K562 (cell line): ENCODE data around the gene MGAT1. TPM values are rescaled to one million over a fixed set of nuclear protein-coding genes. Genes with fewer than 3 reads are reported as not detected.

ENCODE experiments used
- ATF1 ChIP-seq, 2 experiments: fragments of 450-650 bp in 1 of 2; IDR thresholded peaks; 2 replicates each; pipeline ENCODE4 v1.6.1; 2016; ENCODE audit warnings: missing compliant biosample characterization in 1 of 2, missing genetic modification characterization in 1 of 2
- BRD4 ChIP-seq: fragments of 200-600 bp; sonication (generic); IDR thresholded peaks from 2 replicates; pipeline ENCODE4 v1.6.1; 2017; ENCODE audit warnings: inconsistent platforms
- CBFA2T2 ChIP-seq: fragments of 450-650 bp; conservative IDR thresholded peaks from 2 replicates; pipeline ENCODE4 v1.6.1; 2017; ENCODE audit warnings: mild to moderate bottlenecking
- FOXA3 ChIP-seq, 2 experiments: fragments of 450-650 bp in 1 of 2; sonication (generic) in 1 of 2; formaldehyde crosslinking; IDR thresholded peaks in 1 of 2; conservative IDR thresholded peaks in 1 of 2; 2 replicates each; pipeline versions ENCODE4 v1.4.0 to v1.8.0; 2020 to 2022; ENCODE audit warnings: mild to moderate bottlenecking in 2 of 2, missing genetic modification reagents in 1 of 2
- GABPB2 ChIP-seq: fragments of 250-450 bp; sonication (Bioruptor Pico); conservative IDR thresholded peaks from 2 replicates; pipeline ENCODE4 v1.5.1; 2021; ENCODE audit warnings: mild to moderate bottlenecking
- ILK ChIP-seq: fragments of 450-650 bp; IDR thresholded peaks from 2 replicates; pipeline ENCODE4 v1.6.1; 2016; ENCODE audit warnings: missing genetic modification characterization, low read depth, mild to moderate bottlenecking, missing compliant biosample characterization, moderate library complexity, borderline replicate concordance
- MAFK ChIP-seq: IDR thresholded peaks from 2 replicates; pipeline ENCODE4 v1.6.1; 2011; ENCODE audit warnings: low read length, improper control_type of control experiment
- MBD2 ChIP-seq: sonication (generic); IDR thresholded peaks from 2 replicates; pipeline ENCODE4 v1.6.1; 2016; ENCODE audit warnings: low read depth, borderline replicate concordance
- NFATC3 ChIP-seq: fragments of 450-650 bp; IDR thresholded peaks from 2 replicates; pipeline ENCODE4 v1.6.1; 2017; ENCODE audit warnings: mild to moderate bottlenecking
- PRPF4 ChIP-seq: fragments of 200-400 bp; formaldehyde crosslinking; IDR thresholded peaks from one replicate; pipeline ENCODE4 v1.6.1; 2017; ENCODE audit warnings: low read length, low read depth, mild to moderate bottlenecking; ENCODE audit not compliant: insufficient read depth, poor library complexity, severe bottlenecking
- RERE ChIP-seq: sonication (generic); formaldehyde crosslinking; IDR thresholded peaks from 2 replicates; pipeline ENCODE4 v1.8.0; 2023; ENCODE audit warnings: missing genetic modification reagents, mild to moderate bottlenecking, borderline replicate concordance
- RNF219 ChIP-seq: fragments of 250-450 bp; sonication (Bioruptor Pico); IDR thresholded peaks from 2 replicates; pipeline ENCODE4 v1.5.0; 2022; ENCODE audit warnings: mild to moderate bottlenecking
- SMARCB1 ChIP-seq: IDR thresholded peaks from 2 replicates; pipeline ENCODE4 v1.6.1; 2011; ENCODE audit warnings: improper control_type of control experiment, low read depth; ENCODE audit not compliant: insufficient read length
- polyA plus RNA-seq, 8 experiments: library from polyadenylated mRNA; depleted of rRNA in 4 of 8; stranded (reverse) in 5 of 8; unstranded in 3 of 8; fragments of >200 nt; fragmentation: Nextera tagmentation in 2 of 8; fragmentation: Illumina TruSeq in 1 of 8; extraction: Ambion mirVana in 2 of 8; extraction: Trizol in 1 of 8; gene quantifications; 2 replicates each; pipeline versions ENCODE4 v1.2.1 to v1.2.3, GENCODE V29; 2011 to 2014; ENCODE audit warnings: inconsistent platforms in 1 of 8, missing spikeins in 1 of 8
- total RNA-seq, 7 experiments: library from RNA; depleted of rRNA in 6 of 7; stranded (reverse); fragments of >200 nt in 6 of 7; fragmentation: Illumina TruSeq in 2 of 7; extraction: Trizol in 2 of 7; gene quantifications; 2 replicates each; pipeline versions ENCODE4 v1.2.1 to v1.2.3, GENCODE V29; 2011 to 2021; ENCODE audit warnings: low replicate concordance in 1 of 7

Gene MGAT1
- total and polyA plus RNA-seq, 9 of the 15 experiments (the other 6 are each of a cell fraction or from before 2014, with no cell fraction given) = 3.9 to 82.7 (median 44.5) TPM

DNA sequence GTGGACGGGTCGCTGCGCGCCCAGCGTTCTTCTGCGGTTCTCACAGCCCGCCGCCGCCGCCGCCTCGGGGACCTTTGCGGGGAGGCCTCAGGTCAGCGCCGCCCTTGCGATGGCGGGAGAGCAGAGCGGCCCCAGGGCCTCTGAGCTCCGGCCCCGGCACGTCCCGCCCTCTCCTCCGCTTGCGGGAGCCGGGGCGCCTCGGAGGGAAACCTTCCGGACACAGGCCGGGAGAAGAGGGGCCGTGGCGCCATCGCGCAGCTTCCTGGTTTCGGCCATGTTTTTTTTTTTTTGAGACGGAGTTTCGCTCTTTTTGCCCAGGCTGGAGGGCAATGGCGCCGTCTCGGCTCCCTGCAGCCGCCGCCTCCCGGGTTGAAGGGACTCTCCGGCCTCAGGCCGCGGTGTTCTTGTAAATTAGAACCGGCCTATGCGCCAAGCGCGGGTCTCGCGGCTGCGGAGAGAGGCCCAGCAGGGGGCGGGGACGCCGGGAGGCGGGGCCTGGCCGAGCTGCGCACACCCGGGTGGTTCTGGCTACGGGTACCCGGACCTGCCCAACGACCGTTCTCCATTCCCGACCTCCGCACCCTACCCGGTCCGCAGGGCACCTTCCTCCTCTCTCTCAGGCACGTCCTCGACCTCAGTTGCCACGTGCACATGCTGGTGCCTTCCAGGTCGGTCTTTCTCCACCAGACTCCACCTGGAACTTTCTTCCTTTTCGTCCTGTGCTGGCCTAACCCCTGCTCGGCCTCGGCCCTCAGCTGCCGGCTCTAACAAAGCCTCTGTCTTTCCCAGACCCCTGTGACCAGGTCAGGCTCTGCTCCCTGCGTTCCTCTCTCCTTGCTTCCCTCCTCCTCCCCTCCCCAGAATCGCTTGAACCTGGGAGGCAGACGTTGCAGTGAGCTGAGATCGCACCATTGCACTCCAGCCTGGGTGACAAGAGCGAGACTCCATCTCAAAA is 28.8 kb upstream of the MGAT1 start (continued):
- TF ChIP-seq ATF1 (CRISPR knock-in tag; IDR thresholded peaks at IDR 0.05) (no peak), ATF1 (tag; IDR thresholded peaks at IDR 0.05) (no peak; the same call in none of the 2 replicates), CBFA2T2 (no peak), PRPF4 (no peak), SMARCB1 (no peak), NFATC3 (no peak), GABPB2 (CRISPR knock-in tag) (no peak), RERE (CRISPR knock-in tag) (no peak), RNF219 (CRISPR knock-in tag) (no peak), MBD2 (peak; percentile 41; the same call in 1 of the 2 replicates), MAFK (no peak), FOXA3 (CRISPR knock-in tag; conservative IDR thresholded peaks at IDR 0.05 in 1 of 2, IDR thresholded peaks at IDR 0.05 in 1 of 2) (0 out of 4 replicates have a peak, but pooled peaks of 1 of the 2 experiments have one; percentile 11), ILK (no peak), BRD4 (peak; percentile 79; the same call in 1 of the 2 replicates)
